Activated naive CD8-positive, alpha-beta T cell treated with anti-CD3 and anti-CD28 coated beads, Interleukin-2, amount 10 ng/mL, durations not matched to agents 7 days and 5 days (primary cell): ENCODE data around the gene AIFM3. TPM values are rescaled to one million over a fixed set of nuclear protein-coding genes. Genes with fewer than 3 reads are reported as not detected.

Experiments used
- ATAC-seq: fragments of 150-1000 bp; cut with Tn5 transposase; one replicate; pipeline ENCODE4 v1.10.0; 2021; ENCODE audit warnings: low read depth, moderate library complexity
- POLR2A ChIA-PET: fragments of 350-600 bp; sonication (Branson Sonifier 250); formaldehyde crosslinking; loops from one replicate; lab custom pipeline; 2021; ENCODE audit warnings: antibody characterized with exemption; lab: Charles Lee
- DNase-seq: peaks from one replicate; pipeline ENCODE4 v3.0.0; 2021
- H3K27ac Mint-ChIP-seq: one replicate; pipeline ENCODE4 v1.8.0; 2022; ENCODE audit warnings: mild to moderate bottlenecking, mixed read lengths
- H3K27me3 Mint-ChIP-seq: one replicate; pipeline ENCODE4 v1.8.0; 2022; ENCODE audit warnings: mild to moderate bottlenecking, moderate library complexity, mixed read lengths
- H3K36me3 Mint-ChIP-seq: one replicate; pipeline ENCODE4 v1.8.0; 2021; ENCODE audit warnings: mild to moderate bottlenecking, mixed read lengths
- H3K4me1 Mint-ChIP-seq: one replicate; pipeline ENCODE4 v1.8.0; 2021; ENCODE audit warnings: mixed read lengths
- H3K4me3 Mint-ChIP-seq: one replicate; pipeline ENCODE4 v1.8.0; 2022; ENCODE audit warnings: mild to moderate bottlenecking, moderate library complexity, mixed read lengths
- H3K9me3 Mint-ChIP-seq: one replicate; pipeline ENCODE4 v1.8.0; 2021; ENCODE audit warnings: mixed read lengths
- total RNA-seq, 2 experiments: library from RNA; stranded (reverse); gene quantifications; one replicate each; pipeline ENCODE4 v1.2.3, GENCODE V29; 2021

Gene AIFM3
- total RNA-seq, 2 experiments from 2014 or later, result 0.37 to 0.94 TPM

DNA sequence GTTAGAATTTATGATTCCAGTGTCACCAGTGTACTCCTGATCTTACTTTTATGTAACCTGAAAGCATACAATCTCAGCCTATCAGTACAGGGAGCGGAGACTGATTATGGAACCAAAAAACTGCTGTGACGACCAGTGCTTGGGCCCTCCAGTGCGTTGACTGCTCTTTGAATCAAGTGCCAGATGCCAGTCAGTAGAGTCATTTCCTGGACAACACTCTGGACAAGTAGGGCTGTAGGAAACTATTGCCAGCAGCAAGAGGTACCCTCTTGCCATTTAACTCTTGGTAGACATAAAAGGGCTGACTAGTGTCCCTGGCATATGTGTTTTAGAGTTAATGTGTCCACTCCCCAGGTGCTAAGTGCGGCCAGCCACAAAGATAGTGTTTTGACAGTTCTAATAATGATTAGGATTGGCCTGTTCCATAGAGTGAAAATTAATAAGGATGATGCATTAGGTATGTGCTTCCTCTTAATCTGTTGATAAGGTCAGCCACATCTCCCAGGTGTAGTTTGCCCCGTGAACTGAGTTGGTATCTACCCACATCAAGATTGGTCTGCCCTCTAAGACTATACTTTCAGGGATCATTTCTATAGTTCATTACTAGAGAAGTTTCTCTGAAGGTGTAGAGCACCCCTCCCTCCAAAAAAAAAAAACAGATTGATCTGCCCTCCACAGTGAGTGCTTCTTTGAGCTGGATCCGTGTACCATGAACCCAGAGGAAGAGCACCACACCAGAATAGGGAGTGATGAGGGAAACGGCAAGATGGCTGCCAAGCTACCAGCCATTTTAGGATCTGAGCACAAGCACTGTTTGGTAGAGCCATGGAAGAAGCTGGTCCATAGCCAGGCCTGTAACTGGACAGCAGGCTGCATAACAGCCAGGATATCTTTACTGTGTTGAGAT lies 20.7 kb upstream of the AIFM3 start:
- H3K4me3 Mint-ChIP-seq, result no peak overlapping the region
- DNase-seq, result no peak
- no peak overlapping the region for H3K27ac Mint-ChIP-seq
- no peaks in the 10 kb centered on the region for H3K27me3 Mint-ChIP-seq
- POLR2A ChIA-PET, result no interaction called here
- H3K9me3 Mint-ChIP-seq, result no peaks in the 10 kb centered on the region
- peaks cover 22% of the 10 kb centered on the region for H3K36me3 Mint-ChIP-seq
- H3K4me1 Mint-ChIP-seq, result peaks cover 41% of the 10 kb centered on the region
- ATAC-seq, result no peak

DNA sequence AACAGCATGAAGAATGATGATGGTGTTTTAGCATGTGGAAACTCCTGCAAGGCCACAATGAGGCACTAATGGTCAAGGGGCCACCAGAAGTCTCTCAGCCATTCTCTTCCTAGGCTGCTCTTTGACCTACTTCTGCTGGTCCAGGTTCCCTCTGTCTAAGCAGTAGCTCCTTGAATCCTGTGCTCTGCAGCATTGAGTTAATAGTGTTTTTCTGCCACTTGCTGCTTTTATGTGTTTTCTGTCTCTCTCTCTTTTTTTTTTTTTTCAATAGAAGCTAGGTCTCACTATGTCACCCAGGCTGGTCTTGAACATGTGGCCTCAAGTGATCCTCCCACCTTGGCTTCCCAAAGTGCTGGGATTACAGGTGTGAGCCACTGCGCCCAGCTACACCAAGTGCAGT lies 20.1 kb upstream of the AIFM3 start:
- Mint-ChIP-seq H3K9me3 (no peaks in the 10 kb centered on the region), H3K27ac (no peak overlapping the region), H3K4me3 (no peak overlapping the region), H3K4me1 (peaks cover 38% of the 10 kb centered on the region), H3K36me3 (peaks cover 19% of the 10 kb centered on the region), H3K27me3 (no peaks in the 10 kb centered on the region)
- DNase-seq (no peak), ATAC-seq (no peak)
- POLR2A ChIA-PET, result no interaction called here

DNA sequence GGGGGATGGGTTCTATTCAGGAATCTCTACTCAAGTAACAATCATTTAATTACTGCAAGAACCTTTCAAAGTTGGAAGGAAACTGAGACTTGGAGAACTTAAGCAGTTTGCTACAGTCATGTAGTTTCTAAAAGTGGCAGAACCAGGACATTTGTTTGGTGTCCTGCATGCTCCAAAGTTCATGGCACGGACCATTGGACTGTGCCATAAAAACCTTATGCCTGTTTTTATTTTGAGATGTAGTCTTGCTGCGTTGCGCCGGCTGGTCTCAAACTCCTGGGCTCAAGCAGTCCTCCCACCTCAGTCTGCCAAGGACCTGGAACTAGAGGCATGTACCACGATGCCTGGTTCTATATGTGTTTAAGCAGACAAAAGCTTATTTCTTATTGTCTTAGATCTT lies 18.6 kb upstream of the AIFM3 start:
- H3K4me1 Mint-ChIP-seq, result peaks cover 30% of the 10 kb centered on the region

DNA sequence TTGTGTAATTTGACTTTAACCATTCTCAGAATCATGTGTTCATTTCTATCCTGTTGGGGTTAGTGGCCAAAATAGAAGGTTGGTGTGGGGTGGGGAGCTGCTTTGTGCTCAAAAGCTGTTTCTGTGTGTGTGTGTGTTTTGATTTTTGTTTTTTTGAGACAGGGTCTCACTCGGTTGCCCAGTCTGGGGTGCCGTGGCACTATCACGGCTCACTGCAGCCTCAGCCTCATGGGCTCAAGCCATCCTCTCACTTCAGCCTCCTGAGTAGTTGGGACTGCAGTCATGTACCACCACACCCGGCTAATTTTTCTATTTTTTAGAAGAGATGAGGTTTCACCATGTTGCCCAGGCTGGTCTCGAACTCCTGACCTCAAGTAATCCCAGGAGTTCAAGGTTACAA lies 18.1 kb upstream of the AIFM3 start:
- DNase-seq, result no peak
- H3K4me1 Mint-ChIP-seq, result peaks cover 26% of the 10 kb centered on the region
- no peaks in the 10 kb centered on the region for H3K9me3 Mint-ChIP-seq
- H3K4me3 Mint-ChIP-seq, result no peak overlapping the region
- peak overlapping the region; percentile 23 for H3K27ac Mint-ChIP-seq
- POLR2A ChIA-PET, result interaction anchor here (0.9 kb wide), 1 partner anchor 22 kb away, joined by 3 read pairs; no protein-coding TSS in a partner anchor
- H3K36me3 Mint-ChIP-seq, result peaks cover 14% of the 10 kb centered on the region
- ATAC-seq, result no peak
- no peaks in the 10 kb centered on the region for H3K27me3 Mint-ChIP-seq

More for the DNA sequence above, 18.6 kb upstream of the AIFM3 start:
- Mint-ChIP-seq H3K9me3 (no peaks in the 10 kb centered on the region), H3K27me3 (no peaks in the 10 kb centered on the region), H3K4me3 (no peak overlapping the region), H3K36me3 (peaks cover 17% of the 10 kb centered on the region), H3K27ac (no peak overlapping the region)
- POLR2A ChIA-PET, result interaction anchor here (0.9 kb wide), 1 partner anchor 22 kb away, joined by 3 read pairs; no protein-coding TSS in a partner anchor
- no peak for ATAC-seq
- DNase-seq, result no peak

DNA sequence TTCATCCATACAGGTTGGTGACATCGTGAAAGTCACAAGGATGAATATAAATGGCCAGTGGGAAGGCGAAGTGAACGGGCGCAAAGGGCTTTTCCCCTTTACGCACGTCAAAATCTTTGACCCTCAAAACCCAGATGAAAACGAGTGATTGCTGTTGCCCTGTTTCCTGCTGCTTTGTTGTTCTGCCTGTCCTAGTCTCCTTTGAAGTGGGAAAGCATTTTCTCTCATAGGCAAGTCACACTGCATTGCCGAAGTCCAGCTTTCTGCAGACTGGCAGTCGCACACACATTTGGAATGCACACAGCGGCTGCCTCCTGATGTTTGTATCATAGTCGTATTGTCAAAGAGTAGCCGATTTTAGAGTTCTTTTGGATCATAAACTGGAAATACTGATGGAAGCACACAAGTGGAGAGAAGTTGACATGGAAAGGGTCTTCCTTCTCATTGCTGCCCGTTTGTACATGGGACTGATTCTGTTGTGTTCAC lies 17.3 kb upstream of the AIFM3 start:
- Mint-ChIP-seq H3K4me3 (no peak overlapping the region), H3K27me3 (no peaks in the 10 kb centered on the region), H3K36me3 (peaks cover 14% of the 10 kb centered on the region), H3K4me1 (peaks cover 26% of the 10 kb centered on the region), H3K27ac (peak overlapping the region; percentile 23), H3K9me3 (no peaks in the 10 kb centered on the region)
- ATAC-seq (no peak), DNase-seq (no peak)
- POLR2A ChIA-PET, result interaction anchor here (1.2 kb wide), 1 partner anchor 11 kb away, joined by 3 read pairs; no protein-coding TSS in a partner anchor

DNA sequence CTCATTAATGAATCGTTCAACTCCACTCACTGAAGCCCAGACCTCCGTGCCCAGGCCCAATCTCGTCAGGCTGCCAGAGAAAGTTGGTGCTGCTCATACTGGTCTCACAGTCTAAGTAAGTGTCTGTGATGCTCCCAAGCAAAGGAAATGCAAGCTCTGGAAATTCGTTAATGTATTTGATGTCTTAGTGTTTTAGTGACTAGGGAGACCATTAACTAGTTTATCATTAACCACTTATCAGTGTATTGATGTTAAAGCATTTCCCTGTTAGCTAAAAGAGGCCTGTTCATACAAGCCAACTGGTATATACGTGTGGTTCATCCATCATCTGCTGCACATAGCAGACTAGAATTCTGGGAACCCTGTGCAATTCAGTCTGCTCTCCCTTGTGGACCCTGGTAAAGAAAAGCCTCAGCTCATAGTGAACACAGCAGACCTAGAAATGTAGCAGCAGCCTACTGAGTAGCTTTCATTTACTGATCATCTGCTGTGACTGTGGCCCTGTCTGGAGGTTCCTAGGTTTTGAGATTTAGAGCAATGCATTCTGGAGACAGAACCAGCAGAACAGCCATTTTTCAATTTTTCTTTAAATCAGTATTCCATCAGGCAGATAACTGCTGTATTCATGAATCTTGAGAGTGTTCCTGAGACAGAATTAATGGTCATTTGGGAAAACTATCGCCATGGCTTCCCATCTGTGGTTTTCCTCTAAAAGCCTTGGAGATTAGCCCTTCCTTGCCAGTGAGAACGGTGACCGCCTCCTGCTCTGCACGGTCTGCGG lies 15.7 kb upstream of the AIFM3 start:
- no peak overlapping the region for H3K27ac Mint-ChIP-seq
- H3K36me3 Mint-ChIP-seq, result peaks cover 12% of the 10 kb centered on the region
- POLR2A ChIA-PET, result interaction anchor here (1.2 kb wide), 1 partner anchor 9 kb away, joined by 3 read pairs; no protein-coding TSS in a partner anchor
- DNase-seq (no peak), ATAC-seq (no peak)
- no peaks in the 10 kb centered on the region for H3K27me3 Mint-ChIP-seq
- H3K4me1 Mint-ChIP-seq, result peaks cover 22% of the 10 kb centered on the region
- H3K9me3 Mint-ChIP-seq, result no peaks in the 10 kb centered on the region
- H3K4me3 Mint-ChIP-seq, result no peak overlapping the region

DNA sequence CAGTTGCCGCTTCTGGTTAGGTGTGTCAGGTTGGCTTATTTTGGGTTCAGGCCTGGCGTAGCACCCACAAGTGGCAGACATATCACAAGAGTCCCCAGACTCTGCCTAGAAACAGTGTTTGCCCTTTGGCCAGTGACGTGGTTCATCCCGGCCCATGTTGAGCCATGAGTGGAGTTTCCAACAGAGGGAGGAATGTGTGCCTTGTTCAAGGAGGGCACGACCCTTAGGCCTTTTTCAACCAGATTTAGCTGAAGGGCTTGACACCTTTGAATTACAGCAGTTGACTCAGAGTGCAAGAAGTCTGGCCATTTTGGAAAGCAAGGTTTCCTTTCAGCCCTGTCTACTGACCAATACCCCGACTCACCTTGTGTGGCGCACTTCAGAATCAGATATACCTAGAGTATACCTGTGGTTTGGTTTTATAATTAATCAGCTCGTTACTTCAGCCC lies 15.1 kb upstream of the AIFM3 start:
- Mint-ChIP-seq H3K4me1 (peaks cover 18% of the 10 kb centered on the region), H3K9me3 (no peaks in the 10 kb centered on the region), H3K27me3 (no peaks in the 10 kb centered on the region), H3K27ac (no peak overlapping the region), H3K4me3 (no peak overlapping the region), H3K36me3 (peaks cover 9% of the 10 kb centered on the region)
- DNase-seq (no peak), ATAC-seq (no peak)
- POLR2A ChIA-PET, result interaction anchor here (0.6 kb wide), 1 partner anchor 8 kb away, joined by 4 read pairs; no protein-coding TSS in a partner anchor

DNA sequence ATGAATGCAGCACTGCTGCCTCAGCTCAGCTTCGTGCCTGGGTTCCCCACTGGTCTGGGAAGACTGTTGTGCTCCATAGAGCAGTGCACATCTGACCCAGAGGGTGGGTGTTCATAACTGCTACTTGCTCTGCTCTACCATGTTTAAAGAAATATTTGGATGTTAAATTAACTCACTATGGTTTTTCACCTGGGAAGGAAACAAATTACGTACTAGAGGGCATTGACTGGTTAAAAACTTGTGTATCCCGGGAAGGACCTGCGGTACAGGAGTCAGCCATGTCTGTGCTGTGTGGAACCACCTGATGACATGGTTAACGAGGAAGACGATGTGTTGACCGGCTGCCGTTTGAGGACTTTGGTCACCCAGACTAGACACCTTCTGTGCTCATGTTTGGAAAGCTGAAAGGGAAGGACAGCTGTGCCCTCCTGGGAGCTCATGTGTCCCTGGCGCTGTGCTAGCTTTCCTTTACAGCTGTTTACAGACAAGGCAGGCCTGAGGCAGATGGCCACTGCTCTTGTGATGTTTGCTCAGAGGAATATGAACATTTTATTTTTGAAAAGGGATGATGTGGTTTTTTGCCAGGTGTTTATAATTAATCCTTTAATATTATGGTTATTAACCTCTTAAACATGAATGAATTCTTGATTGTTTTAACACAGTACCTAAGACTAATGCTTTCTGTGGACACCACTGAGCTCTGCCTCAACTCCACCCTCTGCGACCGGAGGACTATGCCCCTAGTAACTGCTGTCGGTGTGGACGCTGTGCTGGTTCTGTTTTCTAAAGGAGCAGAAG lies 14.3 kb upstream of the AIFM3 start:
- Mint-ChIP-seq H3K9me3 (no peaks in the 10 kb centered on the region), H3K4me3 (no peak overlapping the region), H3K27ac (no peak overlapping the region), H3K27me3 (peaks cover 1% of the 10 kb centered on the region), H3K4me1 (peaks cover 18% of the 10 kb centered on the region), H3K36me3 (peaks cover 9% of the 10 kb centered on the region)
- ATAC-seq (no peak), DNase-seq (no peak)
- POLR2A ChIA-PET, result interaction anchor here (0.6 to 0.9 kb wide), 2 partner anchors 9 to 19 kb away, joined by 3 to 4 read pairs; no protein-coding TSS in a partner anchor

DNA sequence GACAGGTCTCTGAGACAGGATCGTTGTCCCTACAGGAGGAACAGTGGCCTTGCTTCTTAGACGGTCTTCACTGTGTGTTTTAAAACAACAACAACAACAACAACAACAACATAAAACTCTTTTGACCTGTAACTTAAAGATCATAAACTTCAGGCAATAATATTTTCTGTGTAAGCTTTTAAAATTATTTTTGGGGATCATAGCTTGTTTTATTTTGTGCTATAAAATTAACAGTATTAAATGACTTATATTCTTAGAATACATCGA lies 13.8 kb upstream of the AIFM3 start:
- DNase-seq (no peak), ATAC-seq (no peak)
- peaks cover 9% of the 10 kb centered on the region for H3K36me3 Mint-ChIP-seq
- POLR2A ChIA-PET, result interaction anchor here (0.9 kb wide), 1 partner anchor 19 kb away, joined by 3 read pairs; no protein-coding TSS in a partner anchor
- peaks cover 7% of the 10 kb centered on the region for H3K27me3 Mint-ChIP-seq
- no peaks in the 10 kb centered on the region for H3K9me3 Mint-ChIP-seq
- peaks cover 18% of the 10 kb centered on the region for H3K4me1 Mint-ChIP-seq
- H3K4me3 Mint-ChIP-seq, result no peak overlapping the region
- no peak overlapping the region for H3K27ac Mint-ChIP-seq

DNA sequence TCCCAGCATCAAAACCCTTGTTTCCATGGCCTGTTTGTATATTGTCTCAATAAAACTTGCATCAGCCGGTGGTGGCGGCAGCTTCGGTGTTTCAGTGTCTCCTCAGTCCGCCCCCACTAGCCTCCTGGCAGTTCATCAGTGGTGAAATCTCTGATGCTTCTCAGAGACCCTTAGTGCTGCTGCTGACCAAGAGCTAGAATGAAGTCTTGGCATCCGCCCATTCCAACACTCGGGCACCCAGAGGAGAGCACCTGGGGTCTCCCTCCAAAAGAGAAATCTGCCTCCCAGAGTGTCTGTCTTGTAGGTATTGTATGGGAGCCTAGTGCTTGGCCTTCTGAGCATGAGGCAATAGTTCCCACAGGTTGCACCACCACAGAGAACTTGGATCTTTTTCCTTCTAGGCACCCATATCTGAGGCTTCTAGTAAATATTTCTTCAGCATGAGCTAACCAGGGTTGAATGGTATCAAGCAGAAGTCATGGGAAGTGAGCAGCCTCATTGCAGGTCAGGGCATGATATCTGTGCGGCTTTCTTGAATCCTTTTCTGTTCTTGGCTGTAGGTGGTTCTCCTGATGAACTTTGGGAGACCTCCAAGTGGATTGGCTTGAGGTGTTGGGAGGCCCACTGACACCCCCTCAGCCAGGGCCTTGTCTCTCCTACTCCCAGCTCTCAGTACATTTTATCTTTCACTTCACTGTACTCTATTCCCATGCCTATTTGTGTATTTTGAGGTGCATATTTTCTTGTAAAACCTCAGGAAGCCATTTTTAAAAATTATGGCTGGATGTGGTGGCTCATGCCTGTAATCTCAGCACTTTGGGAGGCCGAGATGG lies 13.2 kb upstream of the AIFM3 start:
- H3K27ac Mint-ChIP-seq, result no peak overlapping the region
- H3K4me1 Mint-ChIP-seq, result peaks cover 15% of the 10 kb centered on the region
- H3K4me3 Mint-ChIP-seq, result no peak overlapping the region
- POLR2A ChIA-PET, result interaction anchor here (0.9 kb wide), 1 partner anchor 18 kb away, joined by 3 read pairs; no protein-coding TSS in a partner anchor
- H3K27me3 Mint-ChIP-seq, result peaks cover 11% of the 10 kb centered on the region
- H3K36me3 Mint-ChIP-seq, result peaks cover 9% of the 10 kb centered on the region
- DNase-seq, result no peak
- ATAC-seq, result no peak
- no peaks in the 10 kb centered on the region for H3K9me3 Mint-ChIP-seq

DNA sequence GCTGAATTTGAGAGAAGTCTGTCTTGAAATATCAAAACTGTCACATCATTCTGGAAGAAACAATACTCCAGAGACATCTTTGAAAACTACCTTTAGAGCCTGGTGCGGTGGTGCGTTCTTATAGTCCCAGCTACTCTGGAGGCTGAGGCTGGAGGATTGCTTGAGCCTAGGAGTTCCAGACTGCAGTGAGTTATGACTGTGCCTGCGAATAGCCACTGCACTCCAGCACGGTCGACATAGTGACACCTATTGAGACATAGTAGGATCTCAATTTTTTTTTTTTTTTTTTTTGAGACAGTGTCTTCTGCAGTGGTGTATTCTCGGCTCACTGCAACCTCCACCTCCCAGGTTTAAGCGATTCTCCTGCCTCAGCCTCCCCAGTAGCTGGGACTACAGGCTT lies 11.5 kb upstream of the AIFM3 start:
- POLR2A ChIA-PET, result no interaction called here
- no peak for ATAC-seq
- H3K36me3 Mint-ChIP-seq, result peaks cover 3% of the 10 kb centered on the region

More for the DNA sequence above, 11.5 kb upstream of the AIFM3 start:
- Mint-ChIP-seq H3K27me3 (peaks cover 11% of the 10 kb centered on the region), H3K4me1 (peaks cover 5% of the 10 kb centered on the region), H3K27ac (no peak overlapping the region), H3K9me3 (no peaks in the 10 kb centered on the region), H3K4me3 (no peak overlapping the region)
- DNase-seq, result no peak
